Keratinocyte (primary cell): ENCODE results near the gene NBL1. TPM values are rescaled to one million over a fixed set of nuclear protein-coding genes. Genes with fewer than 3 reads are reported as not detected.

Source experiments
- DNase-seq: peaks from one replicate; pipeline ENCODE4 v3.0.0-alpha.2; 2011; ENCODE audit warnings: low read depth, missing footprints, low spot score
- FAIRE-seq: peaks from 2 replicates; lab custom pipeline; 2011; peaks lifted over from hg19 to GRCh38; lab: Jason Lieb, UNC
- H2AFZ ChIP-seq: 2 replicates; pipeline ENCODE4 v1.6.0; 2012; ENCODE audit warnings: low read length, control low read depth, inconsistent platforms; ENCODE audit not compliant: control insufficient read depth
- H3K27ac ChIP-seq: 2 replicates; pipeline ENCODE4 v1.5.1; 2011; ENCODE audit warnings: low read length; ENCODE audit not compliant: control insufficient read depth, insufficient read depth
- H3K27me3 ChIP-seq: 3 replicates; pipeline ENCODE4 v1.6.0; 2011; ENCODE audit warnings: low read length; ENCODE audit not compliant: control insufficient read depth, insufficient read depth; ENCODE audit errors: extremely low read depth
- H3K36me3 ChIP-seq, 2 experiments: 2 replicates in 1 of 2; 3 replicates in 1 of 2; pipeline ENCODE4 v1.5.1; 2011; ENCODE audit warnings: low read length in 2 of 2, mild to moderate bottlenecking in 1 of 2; ENCODE audit not compliant: control insufficient read depth in 2 of 2, insufficient read depth in 2 of 2; ENCODE audit errors: extremely low read depth in 1 of 2
- H3K4me1 ChIP-seq: 3 replicates; pipeline ENCODE4 v1.5.1; 2011; ENCODE audit warnings: low read length; ENCODE audit not compliant: control insufficient read depth, insufficient read depth; ENCODE audit errors: extremely low read depth
- H3K4me2 ChIP-seq: 3 replicates; pipeline ENCODE4 v1.6.0; 2011; ENCODE audit warnings: low read depth, low read length; ENCODE audit not compliant: control insufficient read depth, insufficient read depth; ENCODE audit errors: extremely low read depth
- H3K4me3 ChIP-seq, 3 experiments: fragments of 200-600 bp in 1 of 3; sonication (generic) in 1 of 3; 2 replicates in 2 of 3; 3 replicates in 1 of 3; pipeline ENCODE4 v1.5.1; 2011 to 2016; ENCODE audit warnings: low read length in 3 of 3, mild to moderate bottlenecking in 3 of 3, control low read depth in 2 of 3, inconsistent platforms in 1 of 3, low read depth in 1 of 3, mixed read lengths in 1 of 3, mixed run types in 1 of 3, moderate library complexity in 1 of 3; ENCODE audit not compliant: control insufficient read depth in 2 of 3, insufficient read depth in 2 of 3; ENCODE audit errors: extremely low read depth in 1 of 3
- H3K79me2 ChIP-seq: 2 replicates; pipeline ENCODE4 v1.6.0; 2012; ENCODE audit warnings: low read length; ENCODE audit not compliant: control insufficient read depth, insufficient read depth
- H3K9ac ChIP-seq: 3 replicates; pipeline ENCODE4 v1.6.0; 2011; ENCODE audit warnings: low read length; ENCODE audit not compliant: control insufficient read depth, insufficient read depth; ENCODE audit errors: extremely low read depth
- H3K9me1 ChIP-seq: 3 replicates; pipeline ENCODE4 v1.6.0; 2011; ENCODE audit warnings: low read length; ENCODE audit not compliant: control insufficient read depth, insufficient read depth; ENCODE audit errors: extremely low read depth
- H3K9me3 ChIP-seq: 2 replicates; pipeline ENCODE4 v1.5.1; 2012; ENCODE audit warnings: low read depth, low read length; ENCODE audit not compliant: control insufficient read depth
- H4K20me1 ChIP-seq: 3 replicates; pipeline ENCODE4 v1.6.0; 2011; ENCODE audit warnings: low read length; ENCODE audit not compliant: control insufficient read depth, insufficient read depth; ENCODE audit errors: extremely low read depth
- CTCF ChIP-seq, 3 experiments: IDR thresholded peaks in 1 of 3; conservative IDR thresholded peaks in 1 of 3; optimal IDR thresholded peaks in 1 of 3; 2 replicates in 2 of 3; 3 replicates in 1 of 3; pipeline versions ENCODE3 to v1.5.1; 2011; ENCODE audit warnings: low read length in 3 of 3, mild to moderate bottlenecking in 3 of 3, moderate library complexity in 2 of 3, control low read depth in 1 of 3, inconsistent platforms in 1 of 3; ENCODE audit not compliant: insufficient read depth in 2 of 3; ENCODE audit errors: extremely low read depth in 1 of 3
- EZH2 ChIP-seq: IDR thresholded peaks from one replicate; pipeline ENCODE4 v1.6.1; 2012; ENCODE audit warnings: inconsistent platforms, mild to moderate bottlenecking, low read length, moderate library complexity
- dilution Hi-C: fragments of 300-500 bp; cut with MboI; formaldehyde crosslinking; loops from one replicate; pipeline ENCODE4 v1.7.0; 2020; ENCODE audit warnings: low sequenced_read_pairs; ENCODE audit not compliant: extremely low pct_ligation_motif_present
- polyA plus RNA-seq, 5 experiments: library from polyadenylated mRNA; depleted of rRNA in 3 of 5; stranded (reverse) in 3 of 5; stranded (forward) in 1 of 5; unstranded in 1 of 5; fragments of >200 nt; gene quantifications; 1 replicate in 1 of 5; 2 replicates in 3 of 5; 3 replicates in 1 of 5; pipeline versions ENCODE4 v1.2.1 to v1.2.3, GENCODE V29; 2011 to 2012; ENCODE audit warnings: missing spikeins in 2 of 5, low read depth in 1 of 5, low replicate concordance in 1 of 5

Gene NBL1
- polyA plus RNA-seq, 1 donor (not counting 4 experiments of a cell fraction or from before 2014, with no cell fraction given), result 74.5 TPM

GRCh38 chr1:19665186-19665495, 21.0 kb downstream of the NBL1 start:
- FAIRE-seq (no peak), DNase-seq (no peak)
- no peak overlapping the region for H3K4me3 ChIP-seq
- peaks cover 2% of the 10 kb centered on the region for H4K20me1 ChIP-seq
- H3K9ac ChIP-seq, result no peak overlapping the region
- no peaks in the 10 kb centered on the region for H3K9me1 ChIP-seq
- H3K36me3 ChIP-seq, result no peaks in the 10 kb centered on the region
- dilution Hi-C loops, result no loop called here
- H3K79me2 ChIP-seq, result no peaks in the 10 kb centered on the region
- H3K4me1 ChIP-seq, result peaks cover 7% of the 10 kb centered on the region
- H3K9me3 ChIP-seq, result no peaks in the 10 kb centered on the region
- no peak for TF ChIP-seq CTCF (optimal IDR thresholded peaks at IDR 0.05 in 1 of 3, IDR thresholded peaks at IDR 0.05 in 1 of 3, conservative IDR thresholded peaks at IDR 0.05 in 1 of 3; ENCODE audit: extremely low read depth in 1 of 3, insufficient read depth in 2 of 3, low read length in 3 of 3)
- TF ChIP-seq EZH2, result no peak
- H3K27me3 ChIP-seq, result peaks cover 53% of the 10 kb centered on the region
- no peak overlapping the region for H3K27ac ChIP-seq
- no peak overlapping the region for H2AFZ ChIP-seq
- H3K4me2 ChIP-seq, result no peak overlapping the region

GRCh38 chr1:19665496-19666465, 21.7 kb downstream of the NBL1 start:
- H4K20me1 ChIP-seq, result no peaks in the 10 kb centered on the region
- H3K4me3 ChIP-seq, result no peak overlapping the region
- no peak overlapping the region for H3K27ac ChIP-seq

More at GRCh38 chr1:19665496-19666465, 21.7 kb downstream of the NBL1 start:
- H3K4me1 ChIP-seq, result peaks cover under 1% of the 10 kb centered on the region
- H3K36me3 ChIP-seq, result no peaks in the 10 kb centered on the region
- peaks cover 55% of the 10 kb centered on the region for H3K27me3 ChIP-seq
- DNase-seq (no peak), FAIRE-seq (no peak)
- no peaks in the 10 kb centered on the region for H3K9me1 ChIP-seq
- TF ChIP-seq CTCF (optimal IDR thresholded peaks at IDR 0.05 in 1 of 3, IDR thresholded peaks at IDR 0.05 in 1 of 3, conservative IDR thresholded peaks at IDR 0.05 in 1 of 3; ENCODE audit: extremely low read depth in 1 of 3, insufficient read depth in 2 of 3, low read length in 3 of 3), result no peak
- TF ChIP-seq EZH2, result peak; percentile 89
- no peak overlapping the region for H3K4me2 ChIP-seq
- no peak overlapping the region for H2AFZ ChIP-seq
- H3K9ac ChIP-seq, result no peak overlapping the region
- no peaks in the 10 kb centered on the region for H3K79me2 ChIP-seq
- H3K9me3 ChIP-seq, result no peaks in the 10 kb centered on the region
- dilution Hi-C loops, result no loop called here
